ENCODE measurements around the gene BANF2.

- TF ChIP-seq TAF1 (IDR thresholded peaks at IDR 0.05; ENCODE audit: borderline replicate concordance, low read depth, low read length) (no peak), CTCF (IDR thresholded peaks at IDR 0.05) (no peak), EP300 (IDR thresholded peaks at IDR 0.05; ENCODE audit: borderline replicate concordance in 1 of 2, low read depth in 1 of 2, low read length in 1 of 2) (no peak), MXI1 (IDR thresholded peaks at IDR 0.05; ENCODE audit: low read depth, low read length) (no peak), TEAD4 (IDR thresholded peaks at IDR 0.05; ENCODE audit: borderline replicate concordance, insufficient read depth) (no peak), PBX3 (IDR thresholded peaks at IDR 0.05) (no peak), JUND (IDR thresholded peaks at IDR 0.05) (peak; percentile 44; the same call in 1 of the 2 replicates), RAD21 (IDR thresholded peaks at IDR 0.05; ENCODE audit: low read length) (no peak), RCOR1 (IDR thresholded peaks at IDR 0.05; ENCODE audit: low read length) (no peak), TCF12 (IDR thresholded peaks at IDR 0.05) (no peak), SMC3 (IDR thresholded peaks at IDR 0.05; ENCODE audit: low read depth, low read length) (no peak), POLR2AphosphoS5 (IDR thresholded peaks at IDR 0.05; ENCODE audit: low read depth, low read length) (no peak)
These were observed 43.8 kb upstream of the BANF2 start for GRCh38 chr20:17655865-17656479.
